CD4-positive, alpha-beta T cell treated with Interleukin-4 for 4 hours (primary cell): ENCODE data around the gene TUBA3E.
"Not testable (repeated sequence)": the region's sequence is repeated elsewhere in the genome, so short reads cannot be mapped to it uniquely, and the experiment has no call there.

ENCODE experiments used
- DNase-seq: peaks from one replicate; pipeline ENCODE4 v3.0.0-alpha.2; 2020

The TUBA3E gene

DNA sequence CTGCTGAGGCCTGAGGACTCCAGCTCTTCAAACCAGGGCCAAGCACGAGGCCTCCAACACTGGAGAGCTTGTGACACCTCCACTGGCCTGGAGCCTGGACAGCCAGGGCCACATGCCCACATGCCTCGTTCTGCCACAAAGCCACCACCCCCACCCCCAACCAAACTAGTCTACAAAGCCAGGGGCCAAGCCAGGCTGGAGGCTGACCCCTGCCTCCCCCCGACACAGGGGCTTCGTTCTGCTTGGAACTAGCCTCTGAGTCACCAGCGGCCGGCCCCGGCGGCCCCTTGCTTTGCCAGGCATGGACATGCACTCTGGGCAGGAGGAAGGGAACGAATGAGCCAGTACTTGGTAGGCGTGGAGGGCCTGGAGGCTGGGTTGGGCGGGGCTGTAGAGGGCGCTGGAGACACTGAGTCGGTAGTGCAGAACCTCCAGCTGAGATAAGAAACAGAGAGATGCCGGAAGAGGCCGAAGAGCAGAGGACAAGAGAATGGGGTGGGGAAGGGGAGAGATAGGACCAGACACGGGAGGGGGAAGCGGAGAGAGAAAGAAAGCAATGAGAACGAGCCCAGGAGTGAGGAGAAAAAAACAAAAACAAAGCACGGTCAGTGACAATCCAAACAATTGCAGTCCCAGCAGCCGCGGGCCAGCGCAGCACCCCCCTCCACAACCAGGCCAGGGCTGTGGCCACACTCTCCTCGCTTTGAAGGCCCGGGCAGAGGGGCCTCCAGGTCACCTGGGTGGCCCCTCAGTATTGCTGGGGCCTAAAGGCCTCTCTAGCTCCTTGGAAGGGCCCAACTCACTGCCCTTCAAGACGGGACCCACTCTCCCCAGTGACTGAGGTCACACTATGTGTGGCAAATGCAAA lies 37.2 kb downstream of the TUBA3E start:
- DNase-seq: not testable (repeated sequence)

DNA sequence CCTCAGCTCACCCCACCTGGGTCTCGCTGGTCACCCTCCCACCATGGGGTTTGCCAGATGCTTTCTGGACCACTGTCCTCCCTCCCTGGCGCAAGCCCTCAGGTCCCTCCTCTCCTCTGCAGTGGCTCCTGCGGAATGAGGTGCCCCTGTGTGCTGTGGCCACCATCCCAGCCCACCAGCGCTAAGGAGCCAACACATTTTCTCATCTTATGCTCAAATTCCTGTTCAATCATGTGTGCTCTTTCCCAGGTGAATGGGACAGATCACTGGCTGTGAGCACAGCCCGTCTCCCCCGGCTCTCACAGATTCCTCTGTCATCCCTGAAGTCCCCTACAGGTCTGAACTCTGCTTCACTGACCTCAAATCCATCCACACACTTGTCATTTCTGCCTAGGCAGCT lies 38.1 kb downstream of the TUBA3E start:
- no peak for DNase-seq

DNA sequence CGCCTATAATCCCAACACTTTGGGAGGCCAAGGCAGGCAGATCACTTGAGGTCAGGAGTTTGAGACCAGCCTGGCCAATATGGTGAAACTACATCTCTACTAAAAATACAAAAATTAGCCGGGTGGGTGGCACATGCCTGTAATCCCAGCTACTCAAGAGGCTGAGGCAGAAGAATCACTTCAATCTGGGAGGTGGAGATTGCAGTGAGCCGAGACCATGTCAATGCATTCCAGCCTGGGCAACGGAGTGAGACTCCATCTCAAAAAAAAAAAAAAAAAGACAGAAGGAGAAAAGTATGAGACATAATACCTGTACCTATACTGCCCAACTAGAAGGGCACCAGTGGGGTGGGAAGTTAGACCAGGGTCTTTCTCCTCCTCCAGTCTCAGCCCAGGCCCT lies 38.9 kb downstream of the TUBA3E start:
- DNase-seq: not testable (repeated sequence)

DNA sequence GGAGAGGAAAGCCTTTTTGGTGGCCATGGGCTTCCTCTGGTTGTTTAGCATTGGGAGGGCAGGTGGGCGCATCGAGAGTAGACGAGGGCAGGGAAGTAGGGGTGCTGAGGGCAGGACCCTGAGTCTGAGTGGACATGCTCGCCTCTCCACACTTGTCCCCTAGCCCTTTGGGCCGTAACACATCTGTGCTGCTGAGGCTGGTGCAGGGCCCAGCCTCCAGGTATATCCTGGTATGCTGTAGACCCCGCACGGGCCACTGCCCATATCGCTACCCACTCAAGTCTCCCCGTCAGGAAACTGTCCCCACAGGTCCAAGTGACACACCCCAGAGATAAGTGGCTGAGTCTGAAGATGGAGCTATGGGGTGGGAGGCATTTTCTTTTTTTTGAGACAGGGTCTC lies 39.6 kb downstream of the TUBA3E start:
- DNase-seq: no peak

DNA sequence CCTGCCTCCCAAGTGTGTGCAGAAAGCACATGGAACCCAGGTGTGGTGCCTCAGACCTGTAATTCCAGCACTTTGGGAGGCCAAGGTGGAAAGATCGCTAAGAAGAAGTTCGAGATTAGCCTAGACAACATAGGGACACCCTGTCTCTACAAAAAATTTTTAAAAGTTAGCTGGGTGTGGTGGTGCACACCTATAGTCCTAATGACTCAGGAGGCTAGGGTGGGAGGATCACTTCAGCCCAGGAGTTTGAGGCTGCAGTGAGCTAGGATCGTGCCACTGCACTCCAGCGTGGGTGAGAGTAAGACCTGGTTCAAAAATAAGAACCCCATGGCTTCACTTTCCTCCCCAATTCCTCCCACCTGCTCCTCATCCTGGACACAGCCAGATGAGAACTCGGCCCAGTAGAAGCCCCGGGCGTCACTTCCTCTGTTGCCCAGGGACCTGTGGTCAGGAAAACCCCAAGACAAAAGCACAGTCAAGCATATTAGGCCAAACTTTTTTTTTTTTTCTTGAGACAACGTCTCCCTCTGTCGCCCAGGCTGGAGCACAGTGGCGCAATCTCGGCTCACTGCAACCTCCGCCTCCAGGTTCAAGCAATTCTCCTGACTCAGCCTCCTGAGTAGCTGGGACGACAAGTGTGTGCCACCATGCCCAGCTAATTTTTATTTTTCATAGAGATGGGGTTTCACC lies 40.3 kb downstream of the TUBA3E start:
- not testable (repeated sequence) for DNase-seq

DNA sequence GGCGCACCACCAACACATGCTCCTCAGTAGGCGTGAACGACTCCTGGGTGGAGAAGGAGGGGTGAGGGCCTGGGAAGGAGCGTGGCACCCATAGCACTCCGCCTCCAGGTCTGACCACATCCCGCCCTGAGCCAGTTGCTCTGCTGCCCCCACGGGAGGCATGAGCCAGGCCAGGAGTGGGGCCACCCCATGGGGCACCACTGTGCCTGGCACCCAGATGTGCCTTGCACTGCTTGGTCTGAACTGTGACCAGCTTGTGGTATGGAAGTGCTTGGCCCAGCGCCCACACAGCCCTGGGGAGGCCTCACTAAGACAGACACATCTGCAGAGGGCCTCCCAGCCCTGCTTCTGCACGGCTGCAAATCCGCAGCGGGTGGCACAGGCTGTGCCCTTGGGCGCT lies 40.9 kb downstream of the TUBA3E start:
- DNase-seq: not testable (repeated sequence)

DNA sequence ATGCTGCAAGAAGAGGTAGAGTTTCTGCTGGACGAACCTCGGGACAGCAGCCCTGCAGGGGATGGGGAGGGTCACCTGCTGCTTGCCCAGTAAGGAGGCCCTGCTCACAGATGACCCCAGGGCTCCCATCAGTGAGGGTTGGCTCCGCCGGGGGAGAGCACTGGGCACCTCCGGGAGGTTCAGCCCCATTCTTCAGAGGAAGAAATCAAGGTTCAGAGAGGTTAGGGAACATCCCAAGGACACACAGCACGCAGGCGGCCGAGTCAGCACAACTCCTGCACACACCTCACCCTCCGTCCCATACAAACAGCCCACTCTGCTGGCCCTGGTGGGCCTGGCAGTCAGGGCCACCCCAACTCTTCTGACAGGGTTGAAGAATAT lies 41.6 kb downstream of the TUBA3E start:
- DNase-seq: no peak

DNA sequence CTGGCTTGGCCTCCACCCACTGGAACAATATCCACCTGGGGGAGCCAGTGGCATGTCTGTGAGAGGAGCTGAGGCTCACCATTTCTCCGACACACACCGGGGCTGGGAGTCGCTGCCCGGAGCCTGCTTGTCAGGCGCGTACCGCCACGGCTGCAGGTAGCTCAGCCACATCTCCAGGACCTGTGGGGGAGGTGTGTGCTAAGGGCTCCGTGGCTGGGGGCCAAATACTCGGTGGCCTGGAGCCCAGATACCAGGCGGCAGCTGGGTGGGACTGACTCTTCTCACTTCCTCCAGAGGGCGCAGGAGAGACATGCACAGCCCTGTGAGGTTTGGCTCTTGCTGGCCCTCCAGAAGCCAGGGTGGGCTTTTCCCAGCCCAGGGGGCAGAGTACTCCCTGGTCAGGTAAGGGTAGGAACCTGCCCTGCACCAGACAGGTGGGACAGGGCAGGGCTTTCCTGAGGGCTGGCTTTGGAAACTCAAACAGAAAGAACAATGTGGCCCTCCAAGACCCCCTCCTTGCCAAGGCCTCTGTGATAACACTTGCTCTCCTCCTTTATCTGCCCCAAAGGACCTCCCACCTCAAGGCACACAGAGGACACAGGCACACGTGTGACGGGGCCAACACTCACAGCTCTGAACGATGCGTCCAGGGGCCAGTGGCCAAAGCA lies 42.1 kb downstream of the TUBA3E start:
- not testable (repeated sequence) for DNase-seq

GRCh38 chr2:130154773-130155765 lies 43.2 kb downstream of the TUBA3E start:
- DNase-seq: no peak

DNA sequence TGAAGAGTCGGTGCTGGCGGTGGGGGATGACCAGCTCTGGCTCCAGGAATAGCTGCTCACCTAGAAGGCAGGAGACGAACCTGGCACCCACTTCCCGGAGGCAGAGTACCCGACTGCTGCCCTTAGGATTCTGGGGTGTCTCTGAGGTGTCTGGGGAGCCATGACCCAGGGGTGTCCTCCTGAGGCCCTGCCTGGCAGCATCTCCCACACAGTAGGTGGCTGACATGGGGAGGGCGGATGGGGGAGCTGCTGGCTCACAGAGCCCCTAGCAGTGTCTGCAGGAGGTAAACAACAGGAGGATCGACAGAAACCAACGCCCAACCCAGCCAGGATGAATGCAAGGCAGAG lies 43.8 kb downstream of the TUBA3E start:
- DNase-seq: not testable (repeated sequence)

DNA sequence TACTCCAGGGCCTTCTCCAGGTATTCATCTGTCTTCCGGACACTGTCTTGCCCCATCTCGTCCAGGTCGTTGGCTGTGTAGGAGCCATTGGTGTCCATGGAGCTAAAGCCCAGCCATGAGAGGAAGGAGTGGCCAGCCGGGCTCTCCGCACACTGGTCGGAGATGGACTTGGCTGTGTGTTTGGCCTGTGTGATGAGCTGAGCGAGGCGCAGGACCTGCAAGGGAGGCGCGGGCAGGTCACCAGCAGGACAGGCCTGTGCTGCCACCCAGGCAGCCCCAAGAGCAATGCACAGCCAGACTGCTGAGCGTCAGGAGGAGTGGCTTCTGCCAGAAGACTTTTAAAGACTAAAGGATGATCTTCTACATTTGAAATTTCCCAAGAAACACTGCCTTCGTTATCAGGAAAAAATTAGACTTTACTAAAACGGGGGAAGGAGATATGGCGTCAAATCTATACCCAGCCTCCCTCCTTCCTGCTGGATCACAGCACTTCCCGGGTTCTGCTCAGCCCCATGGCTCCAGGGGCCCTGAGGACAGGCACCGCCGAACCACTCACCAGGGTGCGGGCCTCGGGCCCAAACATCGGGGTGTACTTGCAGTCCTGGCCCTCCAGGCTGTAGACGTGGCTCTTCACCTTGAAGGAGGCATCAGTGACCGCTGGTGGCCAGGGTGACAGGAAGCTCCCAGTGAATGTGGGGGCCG lies 44.4 kb downstream of the TUBA3E start:
- not testable (repeated sequence) for DNase-seq

DNA sequence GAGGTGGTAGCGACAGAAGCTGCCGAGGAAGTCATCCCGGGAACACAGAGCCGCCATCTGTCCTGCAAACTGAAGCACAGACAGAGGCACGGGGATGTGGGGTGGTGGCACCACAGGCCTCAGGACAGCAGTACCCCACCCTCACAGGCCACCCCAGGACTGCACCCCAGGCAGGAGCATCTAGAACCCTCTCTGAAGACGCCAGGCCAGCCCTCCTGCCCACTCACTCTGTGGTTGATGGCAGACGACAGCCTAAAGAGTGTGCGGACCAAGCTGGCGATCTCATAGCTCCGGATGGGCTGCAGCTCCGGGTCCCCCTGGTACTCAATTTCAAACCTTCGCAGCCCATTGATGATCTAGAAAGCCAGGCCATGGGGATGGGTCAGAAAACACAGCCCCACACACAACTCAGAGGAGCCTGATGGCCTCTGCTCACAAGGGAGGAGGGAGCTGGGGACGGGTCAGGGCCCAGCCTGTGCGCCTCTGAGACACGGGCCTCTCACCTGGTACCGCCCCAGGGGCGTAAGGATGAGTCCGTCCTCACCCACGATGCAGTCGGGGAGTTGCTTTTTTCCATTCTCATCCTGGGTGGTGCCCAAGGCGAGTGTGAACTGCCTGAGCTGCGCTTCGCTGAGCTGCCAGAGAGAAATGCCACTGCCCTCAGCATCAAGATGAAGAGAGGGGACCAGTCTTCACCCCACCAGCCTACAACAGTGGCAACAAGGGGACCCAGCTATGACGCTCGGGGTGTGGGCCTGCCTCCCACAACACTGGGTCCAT lies 45.2 kb downstream of the TUBA3E start:
- no peak for DNase-seq

DNA sequence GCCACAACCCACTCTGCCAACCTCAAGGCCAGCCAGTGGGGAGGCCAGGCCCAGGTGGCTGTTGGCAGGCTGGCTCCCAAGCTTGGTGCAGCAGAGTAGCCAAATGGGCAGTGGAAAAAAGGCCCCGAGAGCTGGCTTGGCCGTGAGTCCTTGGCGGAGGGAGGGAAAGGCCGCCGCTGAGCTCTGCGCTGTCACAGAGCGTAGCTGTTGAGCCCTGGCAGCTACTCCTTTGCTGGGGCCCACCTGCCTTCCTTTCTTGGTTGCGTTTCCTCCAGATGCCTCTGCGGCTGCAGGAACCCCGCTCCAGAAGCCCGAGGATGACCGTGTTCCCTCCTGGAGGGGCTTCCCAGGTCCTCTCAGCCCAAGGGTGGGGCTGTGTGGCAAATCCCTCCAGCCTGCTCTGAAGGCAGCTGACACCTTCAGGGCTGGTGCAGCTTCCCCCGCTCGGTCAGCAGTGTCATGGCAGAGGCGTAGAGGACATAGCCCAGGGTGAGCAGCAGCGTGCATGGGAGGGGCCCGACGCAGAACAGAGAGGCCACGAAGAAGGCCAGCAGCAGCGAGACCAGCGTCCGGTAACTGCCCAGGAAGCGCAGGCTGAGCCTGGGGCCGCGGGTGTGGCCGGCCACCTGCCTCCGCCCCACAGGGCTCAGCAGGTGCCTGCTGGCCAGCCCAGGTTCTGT lies 46.0 kb downstream of the TUBA3E start:
- not testable (repeated sequence) for DNase-seq

- DNase-seq: not testable (repeated sequence)
Measured at GRCh38 chr2:130151145-130151512, 47.1 kb downstream of the TUBA3E start.

- no peak for DNase-seq
Measured at GRCh38 chr2:130150181-130151144, 47.8 kb downstream of the TUBA3E start.

DNA sequence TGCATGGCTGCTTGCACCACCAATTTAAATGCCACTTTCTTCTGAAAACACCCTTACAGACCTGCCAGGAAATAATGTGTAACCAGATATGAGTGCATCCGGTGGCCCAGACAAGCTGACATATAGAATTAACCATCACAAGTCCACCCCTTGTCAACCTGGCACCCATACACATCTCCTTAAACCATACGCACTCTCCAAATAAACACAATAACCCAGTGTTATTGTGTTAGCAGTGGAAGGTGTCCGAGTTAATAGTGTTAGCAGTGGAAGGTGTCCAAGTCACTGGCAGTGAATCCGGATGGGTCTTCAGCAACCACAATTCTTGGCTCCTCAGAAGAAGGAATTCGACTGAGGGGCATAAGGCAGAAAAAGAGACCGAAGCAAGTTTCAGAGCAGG lies 49.7 kb downstream of the TUBA3E start:
- DNase-seq: not testable (repeated sequence)

GRCh38 chr2:130145006-130145414 lies 53.2 kb downstream of the TUBA3E start, which contains the start of gene CCDC74B:
CCDC74B (minus strand) TSS chr2:130145112; CDS start chr2:130144996, 116 bp downstream.
- DNase-seq: peak; percentile 53

DNA sequence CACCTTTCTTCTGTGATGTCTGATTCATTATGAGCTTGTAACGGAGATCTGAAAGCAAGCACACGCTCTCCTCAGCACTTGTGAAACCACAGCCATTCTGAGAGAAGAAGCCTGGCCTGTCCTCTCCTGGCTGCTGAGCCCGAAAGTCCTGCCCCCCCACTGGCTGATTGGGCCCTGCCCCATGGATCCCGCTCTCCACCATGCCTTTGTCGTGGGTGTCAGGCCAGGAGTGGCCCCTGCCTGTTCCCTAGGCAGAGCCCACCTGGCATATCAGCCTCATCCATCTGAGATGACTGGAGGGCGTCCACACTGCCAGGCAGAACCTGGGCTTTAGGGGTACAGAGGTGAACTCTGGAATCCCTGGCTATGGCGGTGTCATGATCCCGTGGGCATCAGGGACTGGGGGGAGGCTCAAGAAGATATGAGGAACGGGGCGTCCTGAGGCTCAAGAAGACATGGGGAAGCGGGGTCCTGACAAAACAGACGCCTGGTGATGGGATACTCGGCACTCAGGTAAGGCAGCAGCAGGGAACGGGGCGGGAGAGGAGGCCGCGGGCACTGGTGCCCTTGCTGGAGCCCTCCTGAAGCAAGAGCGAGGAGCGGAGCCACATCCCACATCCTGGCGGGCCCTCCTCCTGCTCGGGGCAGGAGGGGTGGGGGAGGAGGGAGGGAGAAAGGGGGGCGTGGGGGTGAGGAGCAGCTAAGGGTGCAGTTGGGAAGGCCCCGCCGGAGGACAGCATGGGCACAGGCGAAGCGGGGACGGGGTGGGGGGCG lies 54.8 kb downstream of the TUBA3E start:
- not testable (repeated sequence) for DNase-seq
